SK-N-SH (cell line): ENCODE results near the gene SLC51A. TPM values are rescaled to one million over a fixed set of nuclear protein-coding genes. Genes with fewer than 3 reads are reported as not detected.

Experiments used
- CTCF ChIA-PET: fragments of 300-600, 350-600 bp; formaldehyde crosslinking; extraction: SDS; loops from one replicate; lab custom pipeline; 2021; lab: Yijun Ruan, JAX
- POLR2A ChIA-PET: fragments of 350-600 bp; sonication (Branson Sonifier 250); formaldehyde crosslinking; extraction: SDS; loops from one replicate; lab custom pipeline; 2020; ENCODE audit warnings: antibody characterized with exemption, inconsistent platforms; lab: Yijun Ruan, JAX
- DNase-seq: peaks from one replicate; pipeline ENCODE4 v3.0.0; 2012
- H2AFZ ChIP-seq: fragments of 200-600 bp; sonication (generic); 2 replicates; pipeline ENCODE4 v1.8.1; 2016; ENCODE audit warnings: antibody characterized with exemption, mild to moderate bottlenecking, low read depth
- H3F3A ChIP-seq: fragments of 200-600 bp; sonication (generic); replicated peaks from 2 replicates; pipeline ENCODE3; 2016; ENCODE audit warnings: antibody characterized with exemption, mild to moderate bottlenecking; ENCODE audit not compliant: insufficient read depth
- H3K27ac ChIP-seq, 2 experiments: fragments of 200-500 bp in 1 of 2; fragments of 200-600 bp in 1 of 2; sonication (Bioruptor generic) in 1 of 2; sonication (generic), shearing (Covaris generic) in 1 of 2; 2 replicates each; pipeline versions ENCODE4 v1.5.1 to v1.6.1; 2014 to 2016; ENCODE audit warnings: low read depth in 2 of 2, inconsistent platforms in 1 of 2, low read length in 1 of 2, mild to moderate bottlenecking in 1 of 2, mixed read lengths in 1 of 2
- H3K27me3 ChIP-seq: fragments of 200-600 bp; sonication (generic), shearing (Covaris generic); 2 replicates; pipeline ENCODE4 v1.6.1; 2016; ENCODE audit warnings: mixed run types; ENCODE audit not compliant: insufficient read depth
- H3K36me3 ChIP-seq, 2 experiments: fragments of 200-500 bp in 1 of 2; fragments of 200-600 bp in 1 of 2; sonication (Bioruptor generic) in 1 of 2; sonication (generic) in 1 of 2; replicated peaks in 1 of 2; 2 replicates each; pipeline versions ENCODE3 to v1.5.1; 2014 to 2016; ENCODE audit warnings: low read length in 1 of 2, mild to moderate bottlenecking in 1 of 2; ENCODE audit not compliant: insufficient read depth in 2 of 2, control insufficient read depth in 1 of 2
- H3K4me1 ChIP-seq, 2 experiments: fragments of 200-500 bp in 1 of 2; fragments of 200-600 bp in 1 of 2; sonication (Bioruptor generic) in 1 of 2; sonication (generic), shearing (Covaris generic) in 1 of 2; 2 replicates each; pipeline versions ENCODE4 v1.5.1 to v1.6.1; 2014 to 2016; ENCODE audit warnings: low read depth in 1 of 2, low read length in 1 of 2, mixed run types in 1 of 2; ENCODE audit not compliant: insufficient read depth in 2 of 2, control insufficient read depth in 1 of 2
- H3K4me2 ChIP-seq: fragments of 200-600 bp; sonication (generic), shearing (Covaris generic); 2 replicates; pipeline ENCODE4 v1.6.1; 2017; ENCODE audit warnings: mixed run types
- H3K4me3 ChIP-seq, 2 experiments: fragments of 200-500 bp in 1 of 2; fragments of 200-600 bp in 1 of 2; sonication (Bioruptor generic) in 1 of 2; sonication (generic), shearing (Covaris generic) in 1 of 2; 2 replicates each; pipeline versions ENCODE4 v1.5.1 to v1.8.1; 2014 to 2016; ENCODE audit warnings: low read depth in 2 of 2, inconsistent platforms in 1 of 2, low read length in 1 of 2, mild to moderate bottlenecking in 1 of 2, mixed read lengths in 1 of 2, moderate library complexity in 1 of 2
- H3K79me2 ChIP-seq: fragments of 200-600 bp; sonication (generic); 2 replicates; pipeline ENCODE4 v1.8.1; 2017; ENCODE audit warnings: mild to moderate bottlenecking; ENCODE audit not compliant: insufficient read depth
- H3K9ac ChIP-seq: fragments of 200-600 bp; sonication (generic); 2 replicates; pipeline ENCODE4 v1.6.1; 2017; ENCODE audit warnings: mixed run types
- H3K9me2 ChIP-seq: fragments of 200-600 bp; sonication (generic); 2 replicates; pipeline ENCODE4 v1.6.1; 2017; ENCODE audit warnings: mixed run types
- H3K9me3 ChIP-seq: fragments of 200-600 bp; sonication (generic); 2 replicates; pipeline ENCODE4 v1.6.1; 2017; ENCODE audit warnings: mixed run types, mild to moderate bottlenecking, moderate library complexity
- H4K20me1 ChIP-seq: fragments of 200-600 bp; sonication (generic); 2 replicates; pipeline ENCODE4 v1.6.1; 2017; ENCODE audit warnings: mild to moderate bottlenecking, mixed run types; ENCODE audit not compliant: insufficient read depth
- CHD2 ChIP-seq: fragments of 150-350 bp; IDR thresholded peaks from 2 replicates; pipeline ENCODE4 v1.6.1; 2018; ENCODE audit warnings: low read length; ENCODE audit not compliant: partially characterized antibody
- EZH2phosphoT487 ChIP-seq: fragments of 200-600 bp; sonication (generic); IDR thresholded peaks from 2 replicates; pipeline ENCODE4 v1.6.1; 2017; ENCODE audit warnings: low read depth, mixed run types, mild to moderate bottlenecking, antibody characterized with exemption, moderate library complexity, borderline replicate concordance
- FOSL2 ChIP-seq: IDR thresholded peaks from 2 replicates; pipeline ENCODE4 v1.4.0; 2012; ENCODE audit warnings: low read depth, mild to moderate bottlenecking, moderate library complexity, borderline replicate concordance
- FOXJ3 ChIP-seq: sonication (generic); formaldehyde crosslinking; IDR thresholded peaks from 2 replicates; pipeline ENCODE4 v1.5.1; 2020; ENCODE audit warnings: mild to moderate bottlenecking, missing genetic modification reagents
- GATA2 ChIP-seq: sonication (generic); formaldehyde crosslinking; IDR thresholded peaks from 2 replicates; pipeline ENCODE4 v1.5.0; 2020; ENCODE audit warnings: mild to moderate bottlenecking, missing genetic modification reagents
- POLR2AphosphoS5 ChIP-seq: IDR thresholded peaks from 2 replicates; pipeline ENCODE4 v1.6.1; 2012; ENCODE audit warnings: low read depth, low read length
- RFX5 ChIP-seq: IDR thresholded peaks from 2 replicates; pipeline ENCODE4 v1.6.1; 2012; ENCODE audit warnings: mild to moderate bottlenecking, improper control_type of control experiment, low read length
- RXRA ChIP-seq: IDR thresholded peaks from 2 replicates; pipeline ENCODE4 v1.4.0; 2012; ENCODE audit warnings: low read depth, mild to moderate bottlenecking, borderline replicate concordance
- YY1 ChIP-seq: IDR thresholded peaks from 2 replicates; pipeline ENCODE4 v1.4.0; 2012; ENCODE audit warnings: low read depth, mild to moderate bottlenecking
- WGBS: methylation state at CpG from one replicate; pipeline ENCODE4 v1.1.6; 2017; ENCODE audit warnings: low lambda C conversion rate; 5-methylcytosine and 5-hydroxymethylcytosine counted together
- polyA plus RNA-seq, 3 experiments: library from polyadenylated mRNA; depleted of rRNA; stranded (reverse); fragments of >200 nt; gene quantifications; 2 replicates each; pipeline ENCODE4 v1.2.3, GENCODE V29; 2012
- TF ChIP-seq, protein P1 (sequence below): IDR thresholded peaks from 2 replicates; pipeline ENCODE4; 2012
- TF ChIP-seq, protein P2 (sequence below): fragments of 150-350 bp; IDR thresholded peaks from 2 replicates; pipeline ENCODE4 v1.6.1; 2017; ENCODE audit warnings: antibody characterized with exemption, low read length, low read depth, borderline replicate concordance
- TF ChIP-seq, protein P3 (sequence below): fragments of 150-350 bp; IDR thresholded peaks from 2 replicates; pipeline ENCODE4 v1.6.1; 2016; ENCODE audit warnings: mild to moderate bottlenecking, low read depth, low read length
- TF ChIP-seq, protein P4 (sequence below): IDR thresholded peaks from 2 replicates; pipeline ENCODE4 v1.6.1; 2012; ENCODE audit warnings: mild to moderate bottlenecking, low read depth, low read length, moderate library complexity
- TF ChIP-seq, protein P5 (sequence below): fragments of 200-600 bp; sonication (generic); IDR thresholded peaks from 2 replicates; pipeline ENCODE4 v1.6.1; 2017; ENCODE audit warnings: antibody characterized with exemption, mild to moderate bottlenecking, moderate library complexity
- TF ChIP-seq, protein P6 (sequence below): IDR thresholded peaks from 2 replicates; pipeline ENCODE4 v1.4.0; 2012; ENCODE audit warnings: low read depth, borderline replicate concordance

SLC51A gene
- polyA plus RNA-seq, 1 of the 3 experiments (the other 2 are of a cell fraction): not detected

DNA sequence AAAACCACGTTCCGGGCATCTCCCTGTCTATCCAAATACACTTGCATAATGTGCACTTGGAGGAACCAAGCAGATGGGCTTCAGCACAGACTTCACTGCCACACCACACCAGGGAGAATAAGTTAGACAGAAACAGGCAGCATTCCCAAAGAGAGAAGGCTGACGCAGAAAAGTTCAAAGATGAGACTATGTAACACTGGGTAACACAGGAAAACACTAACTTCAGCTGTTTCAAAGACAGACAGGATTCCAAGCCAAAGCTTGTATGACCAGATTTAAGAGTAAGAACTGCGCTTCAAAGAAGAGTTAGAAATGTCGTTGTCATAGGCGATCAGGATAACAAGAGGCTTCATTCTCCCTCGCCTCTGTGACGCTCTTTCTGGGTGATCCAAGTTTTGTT, 19.9 kb downstream of the SLC51A start:
- POLR2A ChIA-PET: no interaction called here
- no peaks in the 10 kb centered on the region for H3K9me3 ChIP-seq
- H4K20me1 ChIP-seq: no peaks in the 10 kb centered on the region
- WGBS: 99% methylated on average over 8 of the region's 8 CpGs
- no peak overlapping the region for H3K27ac ChIP-seq
- CTCF ChIA-PET: interaction anchor here (1.8 kb wide), 1 partner anchor 17 kb away, joined by 7 read pairs; no protein-coding TSS in a partner anchor
- no peak overlapping the region for H3K4me3 ChIP-seq
- no peaks in the 10 kb centered on the region for H3K9me2 ChIP-seq
- no peak overlapping the region for H3K4me2 ChIP-seq
- no peaks in the 10 kb centered on the region for H3K79me2 ChIP-seq
- no peak overlapping the region for H3K9ac ChIP-seq
- no peak overlapping the region for H2AFZ ChIP-seq
- H3K4me1 ChIP-seq: no peaks in the 10 kb centered on the region
- H3K27me3 ChIP-seq: no peaks in the 10 kb centered on the region
- H3K36me3 ChIP-seq: peaks cover 25 to 36% of the 10 kb centered on the region in 2 experiments
- H3F3A ChIP-seq: peaks cover 7% of the 10 kb centered on the region
- DNase-seq: no peak
- TF ChIP-seq, protein P1, sequence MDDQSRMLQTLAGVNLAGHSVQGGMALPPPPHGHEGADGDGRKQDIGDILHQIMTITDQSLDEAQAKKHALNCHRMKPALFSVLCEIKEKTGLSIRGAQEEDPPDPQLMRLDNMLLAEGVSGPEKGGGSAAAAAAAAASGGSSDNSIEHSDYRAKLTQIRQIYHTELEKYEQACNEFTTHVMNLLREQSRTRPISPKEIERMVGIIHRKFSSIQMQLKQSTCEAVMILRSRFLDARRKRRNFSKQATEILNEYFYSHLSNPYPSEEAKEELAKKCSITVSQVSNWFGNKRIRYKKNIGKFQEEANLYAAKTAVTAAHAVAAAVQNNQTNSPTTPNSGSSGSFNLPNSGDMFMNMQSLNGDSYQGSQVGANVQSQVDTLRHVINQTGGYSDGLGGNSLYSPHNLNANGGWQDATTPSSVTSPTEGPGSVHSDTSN: no peak
- TF ChIP-seq, protein P2, sequence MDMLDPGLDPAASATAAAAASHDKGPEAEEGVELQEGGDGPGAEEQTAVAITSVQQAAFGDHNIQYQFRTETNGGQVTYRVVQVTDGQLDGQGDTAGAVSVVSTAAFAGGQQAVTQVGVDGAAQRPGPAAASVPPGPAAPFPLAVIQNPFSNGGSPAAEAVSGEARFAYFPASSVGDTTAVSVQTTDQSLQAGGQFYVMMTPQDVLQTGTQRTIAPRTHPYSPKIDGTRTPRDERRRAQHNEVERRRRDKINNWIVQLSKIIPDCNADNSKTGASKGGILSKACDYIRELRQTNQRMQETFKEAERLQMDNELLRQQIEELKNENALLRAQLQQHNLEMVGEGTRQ: no peak
- TF ChIP-seq YY1 (no peak), RXRA (no peak), RFX5 (no peak), GATA2 (CRISPR knock-in tag) (no peak), POLR2AphosphoS5 (no peak), FOXJ3 (CRISPR knock-in tag) (no peak), FOSL2 (no peak), CHD2 (no peak), EZH2phosphoT487 (no peak)
- TF ChIP-seq, protein P3, sequence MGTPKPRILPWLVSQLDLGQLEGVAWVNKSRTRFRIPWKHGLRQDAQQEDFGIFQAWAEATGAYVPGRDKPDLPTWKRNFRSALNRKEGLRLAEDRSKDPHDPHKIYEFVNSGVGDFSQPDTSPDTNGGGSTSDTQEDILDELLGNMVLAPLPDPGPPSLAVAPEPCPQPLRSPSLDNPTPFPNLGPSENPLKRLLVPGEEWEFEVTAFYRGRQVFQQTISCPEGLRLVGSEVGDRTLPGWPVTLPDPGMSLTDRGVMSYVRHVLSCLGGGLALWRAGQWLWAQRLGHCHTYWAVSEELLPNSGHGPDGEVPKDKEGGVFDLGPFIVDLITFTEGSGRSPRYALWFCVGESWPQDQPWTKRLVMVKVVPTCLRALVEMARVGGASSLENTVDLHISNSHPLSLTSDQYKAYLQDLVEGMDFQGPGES: no peak
- TF ChIP-seq, protein P4, sequence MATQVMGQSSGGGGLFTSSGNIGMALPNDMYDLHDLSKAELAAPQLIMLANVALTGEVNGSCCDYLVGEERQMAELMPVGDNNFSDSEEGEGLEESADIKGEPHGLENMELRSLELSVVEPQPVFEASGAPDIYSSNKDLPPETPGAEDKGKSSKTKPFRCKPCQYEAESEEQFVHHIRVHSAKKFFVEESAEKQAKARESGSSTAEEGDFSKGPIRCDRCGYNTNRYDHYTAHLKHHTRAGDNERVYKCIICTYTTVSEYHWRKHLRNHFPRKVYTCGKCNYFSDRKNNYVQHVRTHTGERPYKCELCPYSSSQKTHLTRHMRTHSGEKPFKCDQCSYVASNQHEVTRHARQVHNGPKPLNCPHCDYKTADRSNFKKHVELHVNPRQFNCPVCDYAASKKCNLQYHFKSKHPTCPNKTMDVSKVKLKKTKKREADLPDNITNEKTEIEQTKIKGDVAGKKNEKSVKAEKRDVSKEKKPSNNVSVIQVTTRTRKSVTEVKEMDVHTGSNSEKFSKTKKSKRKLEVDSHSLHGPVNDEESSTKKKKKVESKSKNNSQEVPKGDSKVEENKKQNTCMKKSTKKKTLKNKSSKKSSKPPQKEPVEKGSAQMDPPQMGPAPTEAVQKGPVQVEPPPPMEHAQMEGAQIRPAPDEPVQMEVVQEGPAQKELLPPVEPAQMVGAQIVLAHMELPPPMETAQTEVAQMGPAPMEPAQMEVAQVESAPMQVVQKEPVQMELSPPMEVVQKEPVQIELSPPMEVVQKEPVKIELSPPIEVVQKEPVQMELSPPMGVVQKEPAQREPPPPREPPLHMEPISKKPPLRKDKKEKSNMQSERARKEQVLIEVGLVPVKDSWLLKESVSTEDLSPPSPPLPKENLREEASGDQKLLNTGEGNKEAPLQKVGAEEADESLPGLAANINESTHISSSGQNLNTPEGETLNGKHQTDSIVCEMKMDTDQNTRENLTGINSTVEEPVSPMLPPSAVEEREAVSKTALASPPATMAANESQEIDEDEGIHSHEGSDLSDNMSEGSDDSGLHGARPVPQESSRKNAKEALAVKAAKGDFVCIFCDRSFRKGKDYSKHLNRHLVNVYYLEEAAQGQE: no peak
- TF ChIP-seq, protein P5, sequence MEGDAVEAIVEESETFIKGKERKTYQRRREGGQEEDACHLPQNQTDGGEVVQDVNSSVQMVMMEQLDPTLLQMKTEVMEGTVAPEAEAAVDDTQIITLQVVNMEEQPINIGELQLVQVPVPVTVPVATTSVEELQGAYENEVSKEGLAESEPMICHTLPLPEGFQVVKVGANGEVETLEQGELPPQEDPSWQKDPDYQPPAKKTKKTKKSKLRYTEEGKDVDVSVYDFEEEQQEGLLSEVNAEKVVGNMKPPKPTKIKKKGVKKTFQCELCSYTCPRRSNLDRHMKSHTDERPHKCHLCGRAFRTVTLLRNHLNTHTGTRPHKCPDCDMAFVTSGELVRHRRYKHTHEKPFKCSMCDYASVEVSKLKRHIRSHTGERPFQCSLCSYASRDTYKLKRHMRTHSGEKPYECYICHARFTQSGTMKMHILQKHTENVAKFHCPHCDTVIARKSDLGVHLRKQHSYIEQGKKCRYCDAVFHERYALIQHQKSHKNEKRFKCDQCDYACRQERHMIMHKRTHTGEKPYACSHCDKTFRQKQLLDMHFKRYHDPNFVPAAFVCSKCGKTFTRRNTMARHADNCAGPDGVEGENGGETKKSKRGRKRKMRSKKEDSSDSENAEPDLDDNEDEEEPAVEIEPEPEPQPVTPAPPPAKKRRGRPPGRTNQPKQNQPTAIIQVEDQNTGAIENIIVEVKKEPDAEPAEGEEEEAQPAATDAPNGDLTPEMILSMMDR: no peak
- TF ChIP-seq, protein P6, sequence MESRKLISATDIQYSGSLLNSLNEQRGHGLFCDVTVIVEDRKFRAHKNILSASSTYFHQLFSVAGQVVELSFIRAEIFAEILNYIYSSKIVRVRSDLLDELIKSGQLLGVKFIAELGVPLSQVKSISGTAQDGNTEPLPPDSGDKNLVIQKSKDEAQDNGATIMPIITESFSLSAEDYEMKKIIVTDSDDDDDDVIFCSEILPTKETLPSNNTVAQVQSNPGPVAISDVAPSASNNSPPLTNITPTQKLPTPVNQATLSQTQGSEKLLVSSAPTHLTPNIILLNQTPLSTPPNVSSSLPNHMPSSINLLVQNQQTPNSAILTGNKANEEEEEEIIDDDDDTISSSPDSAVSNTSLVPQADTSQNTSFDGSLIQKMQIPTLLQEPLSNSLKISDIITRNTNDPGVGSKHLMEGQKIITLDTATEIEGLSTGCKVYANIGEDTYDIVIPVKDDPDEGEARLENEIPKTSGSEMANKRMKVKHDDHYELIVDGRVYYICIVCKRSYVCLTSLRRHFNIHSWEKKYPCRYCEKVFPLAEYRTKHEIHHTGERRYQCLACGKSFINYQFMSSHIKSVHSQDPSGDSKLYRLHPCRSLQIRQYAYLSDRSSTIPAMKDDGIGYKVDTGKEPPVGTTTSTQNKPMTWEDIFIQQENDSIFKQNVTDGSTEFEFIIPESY: no peak
